ENCODE measurements around the gene PITPNM3.

Gene PITPNM3

DNA sequence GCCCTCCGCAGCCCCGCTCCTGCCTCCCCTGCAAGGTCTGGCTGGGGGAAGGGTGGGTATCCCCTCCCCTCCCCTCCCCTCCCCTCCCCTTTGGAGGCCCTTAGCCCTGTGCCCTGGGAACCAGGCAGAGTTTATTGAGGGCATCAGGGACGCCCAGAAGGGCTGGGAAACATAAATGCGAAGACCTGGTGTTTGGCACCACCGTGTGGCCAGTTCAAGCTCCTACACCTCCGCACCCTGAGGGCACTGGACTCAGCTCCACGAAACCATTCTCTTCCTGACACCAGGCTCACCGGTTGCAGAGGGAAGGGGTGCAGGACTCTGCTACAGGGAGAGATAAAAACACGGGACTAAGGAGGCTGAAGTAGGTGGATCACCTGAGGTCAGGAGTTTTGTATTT is 120.4 kb downstream of the PITPNM3 start:
- DNase-seq, result peak; percentile 83

DNA sequence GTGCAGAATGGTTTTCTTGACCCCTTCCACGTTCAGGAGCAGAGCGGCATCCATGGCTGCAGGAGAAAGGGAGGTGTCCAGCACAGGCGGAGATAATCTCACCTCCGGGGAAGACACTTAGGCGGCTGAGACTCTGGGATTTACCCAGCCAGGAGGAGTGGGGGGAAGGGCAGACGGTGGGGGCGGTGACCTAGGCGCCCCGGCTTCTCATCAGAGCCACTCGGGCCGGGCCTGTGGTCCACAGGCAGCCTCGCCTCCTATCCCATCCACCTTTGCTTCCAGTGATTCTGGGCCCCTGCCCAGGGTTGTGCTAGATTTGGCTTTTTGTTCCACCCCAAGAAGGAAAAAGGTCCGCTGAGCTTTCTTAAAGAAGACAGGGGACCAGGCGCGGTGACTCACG is 121.3 kb downstream of the PITPNM3 start, which contains the start of gene AIPL1:
AIPL1 (minus strand) TSS at position 71 of the 400 bp plus-strand sequence; CDS start at position 54, 17 bp downstream.
- DNase-seq, result no peak

DNA sequence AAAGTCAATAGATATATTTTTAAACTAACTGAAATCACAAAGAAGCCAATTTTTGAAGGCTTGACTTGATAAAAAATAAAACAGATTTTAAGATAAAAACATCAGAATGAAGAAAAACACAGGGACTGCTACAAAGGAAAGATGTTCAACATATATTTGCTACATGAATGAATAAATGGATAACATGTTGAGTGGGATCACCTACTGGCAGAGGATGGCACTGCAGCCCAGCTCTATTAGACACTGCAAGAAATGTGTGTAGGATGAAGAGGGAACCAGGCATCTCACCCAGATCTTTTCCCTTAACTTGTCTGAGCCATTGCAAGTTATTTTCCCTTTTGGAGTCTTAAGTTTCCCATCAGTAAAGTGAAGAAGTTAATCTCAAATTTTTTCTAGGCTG is 125.6 kb downstream of the PITPNM3 start:
- peak; percentile 29 for DNase-seq

DNA sequence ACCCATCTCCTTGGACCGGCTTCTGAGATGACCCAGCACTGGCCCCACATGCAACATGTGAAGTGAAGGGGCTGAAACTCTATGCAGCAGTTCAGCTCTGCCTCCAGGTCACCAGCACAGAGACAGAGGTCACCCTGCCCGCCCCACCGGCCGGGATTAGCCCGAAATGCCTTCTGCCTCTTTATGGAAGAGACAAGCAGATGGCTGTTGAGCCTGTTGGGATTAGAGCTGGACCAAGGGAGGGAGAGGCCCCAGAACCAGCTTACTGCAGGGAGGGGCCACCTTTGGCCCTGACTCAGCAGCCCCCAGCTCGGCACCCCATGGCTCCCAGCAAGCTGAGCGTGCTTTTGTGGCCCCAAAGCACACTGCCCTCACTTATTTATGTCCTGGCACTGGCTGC is 127.1 kb downstream of the PITPNM3 start:
- no peak for DNase-seq

DNA sequence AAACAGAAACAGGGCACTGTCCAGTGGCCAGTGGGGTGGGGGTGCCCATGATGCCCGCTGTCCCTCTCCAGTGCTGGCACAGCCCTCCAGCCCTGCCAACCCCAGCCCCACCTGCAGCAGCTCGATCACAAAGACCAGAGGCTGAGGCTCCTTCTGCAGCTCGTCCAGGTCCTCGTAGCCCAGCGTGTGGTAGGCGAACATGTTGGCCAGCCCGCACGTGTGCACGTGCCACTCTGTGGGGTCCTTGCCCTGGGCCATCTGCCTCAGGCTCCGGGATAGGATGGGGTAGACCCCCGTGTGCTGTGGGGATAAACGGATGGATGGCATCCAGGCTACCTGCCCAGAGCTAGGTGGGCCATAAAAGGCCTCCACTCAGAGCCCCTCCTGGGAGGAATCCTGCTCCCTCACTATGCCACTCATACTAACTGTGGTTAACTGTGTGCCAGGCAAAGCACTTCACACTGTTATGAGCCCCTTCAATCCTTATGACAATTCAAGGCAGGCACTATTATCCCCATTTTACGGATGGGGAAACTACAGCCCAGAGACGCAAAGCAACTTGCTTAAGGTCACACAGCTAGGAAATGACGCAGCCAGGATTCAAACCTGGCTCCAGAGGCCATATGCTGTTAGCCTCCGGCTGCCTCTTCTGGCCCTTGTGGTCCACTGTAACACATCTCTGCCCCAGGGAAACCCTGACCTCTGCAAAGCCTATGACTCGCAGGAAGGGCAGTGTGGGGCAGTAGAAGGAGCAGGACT is 128.0 kb downstream of the PITPNM3 start:
- no peak for DNase-seq

DNA sequence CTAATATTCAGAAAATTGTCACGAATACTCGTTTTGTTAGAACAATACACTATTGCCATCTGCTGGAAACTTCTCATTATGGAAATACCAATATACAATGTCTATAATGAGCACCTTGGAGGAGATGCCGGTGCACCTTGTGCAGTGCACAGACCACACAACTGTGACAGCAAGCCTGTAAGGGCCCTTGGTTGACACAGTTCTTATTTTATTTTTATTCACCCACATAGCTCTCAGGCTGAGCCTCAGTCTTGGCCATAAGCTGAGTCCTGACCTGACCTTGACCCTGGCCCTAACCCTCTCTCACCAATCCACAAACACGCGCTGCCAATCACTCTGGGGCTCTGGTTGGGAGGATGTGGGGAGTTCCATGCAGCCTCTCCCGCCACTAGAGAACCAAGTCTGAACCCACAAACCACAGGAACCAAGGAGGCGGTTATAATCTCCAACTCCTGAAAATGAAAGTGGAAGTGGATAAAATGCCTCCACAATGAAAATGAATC is 129.0 kb downstream of the PITPNM3 start:
- DNase-seq, result peak; percentile 95

DNA sequence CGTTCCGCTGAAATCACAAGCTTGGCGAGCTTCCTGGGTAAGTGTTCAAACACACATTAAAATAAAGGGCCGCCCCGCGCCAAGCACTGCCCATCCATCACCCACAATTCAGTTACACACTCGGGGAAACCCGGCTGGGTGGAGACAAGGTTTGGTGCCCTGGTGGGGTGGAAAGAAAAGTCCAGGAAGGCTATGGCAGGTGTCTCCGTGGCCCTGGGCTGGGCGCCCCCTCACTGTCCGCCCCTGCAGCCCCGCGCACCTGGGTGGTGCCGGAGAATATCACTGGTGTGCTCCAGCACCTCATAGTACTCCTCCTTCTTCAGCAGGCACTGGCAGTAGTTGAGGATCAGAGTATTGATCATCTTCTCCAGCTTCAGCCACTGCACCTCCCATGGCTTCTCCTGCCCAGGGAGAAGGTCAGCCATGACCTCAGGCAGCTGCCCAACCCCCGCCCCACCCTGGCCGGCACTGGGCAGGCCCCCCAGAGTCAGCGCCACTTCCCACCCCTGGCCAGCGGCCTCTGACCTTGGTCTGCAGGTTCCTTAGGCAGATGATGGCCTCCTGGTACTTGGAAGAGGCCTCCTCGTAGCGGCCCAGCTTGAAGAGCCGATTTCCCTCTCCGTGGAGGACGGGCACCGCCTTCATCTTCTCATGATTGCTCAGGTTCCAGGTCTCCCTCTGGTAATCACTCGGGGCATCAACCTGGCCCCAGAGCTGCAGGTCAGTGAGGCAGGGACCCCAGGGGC is 129.8 kb downstream of the PITPNM3 start:
- no peak for DNase-seq

DNA sequence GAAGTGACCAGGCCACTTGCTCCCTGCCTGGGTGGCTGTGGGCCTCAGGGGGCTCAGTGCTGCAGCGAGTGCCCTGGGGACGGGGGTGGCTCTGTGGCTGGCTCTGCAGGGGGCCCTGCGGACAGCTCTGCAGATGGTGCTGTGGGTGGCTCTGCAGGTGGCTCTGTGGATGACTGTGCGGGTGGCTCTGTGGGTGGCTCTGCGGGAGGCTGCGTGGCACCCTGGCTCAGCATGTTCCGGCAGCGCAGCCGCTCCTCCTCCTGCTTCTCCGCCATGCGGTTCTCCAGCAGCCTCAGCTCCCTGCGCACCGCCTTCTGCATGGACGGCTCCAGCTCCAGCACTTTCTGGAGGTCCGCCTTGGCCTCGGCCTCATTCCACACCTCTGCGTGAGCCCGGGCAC is 130.9 kb downstream of the PITPNM3 start:
- no peak for DNase-seq

DNA sequence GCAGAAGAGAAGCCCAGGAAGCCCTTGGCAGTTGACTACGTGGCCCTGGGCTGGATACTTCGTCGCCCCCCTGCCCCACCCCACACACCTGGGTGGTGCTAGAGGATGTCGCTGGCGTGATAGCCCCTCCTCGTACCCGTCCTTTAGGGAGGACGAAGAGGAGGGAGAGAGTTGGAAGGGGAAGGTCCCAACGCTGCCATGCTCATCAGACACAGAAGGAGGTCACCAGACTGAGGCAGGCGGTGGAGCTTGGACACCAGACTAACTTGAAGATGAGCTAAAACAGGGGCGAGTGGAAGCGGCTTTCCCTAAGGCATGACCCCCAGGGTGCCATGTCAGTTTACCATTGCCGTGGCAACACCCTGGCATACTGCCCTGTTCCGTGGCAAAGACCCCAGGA is 132.4 kb downstream of the PITPNM3 start:
- no peak for DNase-seq

DNA sequence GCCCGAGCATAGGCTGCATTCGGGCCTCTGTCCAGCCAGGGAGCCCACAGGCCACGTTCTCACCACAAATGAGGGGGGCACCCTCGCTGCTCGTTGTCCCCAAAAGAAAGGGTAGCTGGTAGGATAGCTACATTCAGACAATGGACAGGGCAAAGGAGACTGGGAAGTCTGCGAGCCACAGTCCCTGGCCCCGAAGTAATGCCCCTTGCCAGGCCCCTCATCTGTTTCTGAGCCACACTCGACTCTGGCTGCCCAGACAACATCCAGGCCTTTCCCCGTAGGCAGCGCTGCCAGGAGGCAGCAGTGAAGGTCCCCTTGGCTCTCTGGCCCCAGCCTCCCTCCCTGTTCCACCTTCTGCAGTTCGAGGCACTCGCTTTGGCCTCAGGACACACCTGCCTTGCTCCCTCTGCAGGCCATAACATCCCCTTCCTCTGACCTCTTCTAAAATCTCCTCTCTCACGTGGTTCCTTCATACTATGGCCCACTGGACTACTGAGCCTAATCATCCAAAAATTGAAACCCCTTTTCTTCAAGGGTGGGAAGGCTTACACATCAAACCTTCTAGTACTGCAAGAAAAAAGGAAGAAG is 133.6 kb downstream of the PITPNM3 start:
- no peak for DNase-seq

DNA sequence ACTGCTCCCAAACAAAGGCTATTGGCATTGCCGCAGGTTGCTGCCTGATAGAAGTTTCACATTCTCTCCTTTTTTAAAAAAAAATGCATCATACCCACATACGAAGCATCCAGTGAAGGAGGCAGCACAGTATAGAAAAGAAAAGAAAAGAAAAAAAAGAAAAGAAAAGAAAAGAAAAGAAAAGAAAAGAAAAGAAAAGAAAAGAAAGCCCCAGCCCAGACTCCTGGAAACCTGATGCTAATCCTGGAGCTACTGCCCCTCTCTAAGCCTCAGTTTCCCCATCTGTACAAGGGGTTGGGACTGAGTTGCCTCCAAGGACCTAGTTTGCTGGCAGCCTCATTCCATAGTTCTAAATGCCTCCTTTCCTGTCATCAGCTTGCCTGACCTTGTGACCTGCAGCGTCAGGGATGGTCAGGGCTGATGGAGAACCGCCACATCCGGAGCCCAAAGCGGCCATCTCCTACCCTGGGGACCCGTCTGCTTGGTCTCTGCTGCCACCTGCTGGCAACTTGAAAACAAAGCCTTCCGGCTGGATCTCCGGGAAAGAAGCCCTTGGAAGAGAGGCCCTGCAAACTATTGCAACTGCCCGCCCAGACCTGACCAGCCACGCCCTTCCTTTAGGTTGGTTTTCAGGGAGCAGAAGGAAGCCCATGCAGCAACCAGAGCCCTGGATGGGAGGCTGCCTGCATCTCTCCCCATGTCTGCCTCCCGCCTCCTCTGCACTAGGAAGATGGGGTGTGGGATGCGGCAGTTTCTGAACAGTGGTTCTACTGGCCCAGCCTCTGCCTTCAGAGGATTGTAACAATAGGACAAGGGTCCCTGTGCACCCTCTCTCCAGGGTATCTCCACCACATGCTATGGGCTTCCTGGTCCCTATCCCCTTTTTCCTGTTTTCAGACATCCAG is 134.4 kb downstream of the PITPNM3 start:
- peak; percentile 92 for DNase-seq

DNA sequence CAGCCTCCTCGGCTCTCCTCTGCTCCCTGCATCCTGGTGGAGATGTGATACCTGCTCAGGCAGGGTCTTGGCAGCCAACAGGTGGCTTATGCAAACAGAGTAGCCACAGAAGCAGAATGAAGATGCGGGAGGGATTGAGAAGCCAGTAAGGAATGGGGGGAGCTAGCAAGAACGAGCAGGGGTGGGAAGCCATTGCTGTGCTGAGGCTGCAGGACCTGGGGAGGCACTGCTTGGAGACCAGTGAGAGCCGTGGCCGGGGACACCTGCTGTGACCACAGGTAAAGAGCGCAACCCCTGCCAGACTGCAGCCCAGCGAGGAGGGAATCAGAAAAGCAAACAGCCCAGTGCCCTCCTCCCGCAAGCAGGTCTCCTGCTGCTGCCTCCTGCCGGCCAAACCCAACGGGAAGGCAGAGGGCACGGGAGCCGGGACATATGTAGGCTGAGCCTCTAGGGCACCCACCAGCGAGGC is 136.1 kb downstream of the PITPNM3 start:
- peak; percentile 21 for DNase-seq

DNA sequence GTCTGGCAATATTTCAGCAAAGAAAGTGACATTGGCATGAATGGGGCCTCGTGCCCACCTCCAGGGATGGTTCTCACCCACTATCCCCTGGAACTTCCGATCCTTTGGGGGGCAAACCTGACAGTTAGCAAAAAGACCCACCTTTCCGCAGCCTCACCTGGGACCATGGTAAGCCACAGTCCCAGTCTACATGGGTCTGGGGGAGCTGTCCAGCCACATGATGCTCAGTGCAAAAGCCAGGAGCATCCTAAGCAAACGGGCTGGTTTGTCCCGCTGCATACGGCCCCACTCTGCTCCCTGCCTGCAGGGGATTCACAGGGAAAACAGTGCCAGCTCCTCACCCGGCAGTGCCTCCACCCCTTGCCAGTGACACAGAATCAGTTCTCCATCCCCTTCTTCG is 140.7 kb downstream of the PITPNM3 start:
- no peak for DNase-seq

DNA sequence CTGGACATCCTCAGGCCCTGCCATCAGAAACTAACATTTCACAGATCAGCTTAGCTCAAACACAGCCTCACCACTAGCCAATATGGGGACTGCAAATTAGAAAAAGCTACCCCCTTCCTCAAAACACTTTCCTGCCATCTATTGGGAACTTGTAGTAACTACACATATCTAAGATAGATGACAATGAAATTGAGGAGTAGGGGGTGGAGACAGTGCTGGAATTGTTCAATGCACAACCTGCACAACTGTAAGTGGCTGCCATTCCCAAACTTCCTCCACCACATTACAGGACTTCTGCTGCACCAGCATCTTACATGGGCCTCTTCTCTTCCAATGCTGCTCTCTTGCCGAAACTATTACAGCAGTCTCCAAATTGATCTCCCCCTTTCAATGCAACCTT is 143.3 kb downstream of the PITPNM3 start:
- DNase-seq, result peak; percentile 70

DNA sequence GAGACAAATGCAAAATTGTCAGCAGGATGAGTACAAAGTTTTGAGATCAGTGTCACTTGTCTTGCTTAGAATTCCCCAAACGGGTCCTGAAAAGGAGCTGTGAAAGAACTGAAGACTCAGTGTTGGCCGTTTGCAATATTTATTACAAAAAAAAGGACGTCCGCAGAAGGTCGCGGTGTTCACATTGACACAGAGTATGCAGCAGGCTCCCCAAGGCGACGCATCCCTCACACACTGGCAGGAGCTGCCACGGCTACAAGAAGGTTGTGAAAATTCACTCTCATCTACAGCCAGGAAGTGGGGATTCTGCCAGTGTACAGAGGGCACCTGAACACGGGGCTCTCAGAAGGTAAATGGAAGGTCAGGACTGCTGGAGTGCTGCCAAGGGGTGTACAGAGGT is 147.6 kb downstream of the PITPNM3 start:
- DNase-seq, result no peak

DNA sequence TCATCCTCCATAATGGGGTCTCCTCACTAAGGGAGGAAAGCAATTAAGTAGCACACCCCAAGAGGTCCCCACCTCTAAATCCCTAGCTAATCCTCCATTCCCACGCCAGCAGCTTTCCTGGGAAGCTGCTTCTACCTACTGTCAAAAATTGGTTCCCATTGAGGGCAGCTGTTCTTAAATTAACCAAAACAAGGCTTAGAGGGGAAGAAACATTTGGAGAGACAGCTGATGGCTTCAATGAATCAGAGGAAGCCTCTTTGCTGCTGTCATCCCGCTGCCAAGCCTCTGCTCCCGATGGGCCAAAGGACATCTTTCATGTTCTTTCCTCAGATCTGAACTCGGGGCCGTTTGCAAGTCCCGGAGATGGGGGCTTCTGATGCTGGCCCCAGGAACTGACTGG is 148.1 kb downstream of the PITPNM3 start:
- DNase-seq, result no peak

DNA sequence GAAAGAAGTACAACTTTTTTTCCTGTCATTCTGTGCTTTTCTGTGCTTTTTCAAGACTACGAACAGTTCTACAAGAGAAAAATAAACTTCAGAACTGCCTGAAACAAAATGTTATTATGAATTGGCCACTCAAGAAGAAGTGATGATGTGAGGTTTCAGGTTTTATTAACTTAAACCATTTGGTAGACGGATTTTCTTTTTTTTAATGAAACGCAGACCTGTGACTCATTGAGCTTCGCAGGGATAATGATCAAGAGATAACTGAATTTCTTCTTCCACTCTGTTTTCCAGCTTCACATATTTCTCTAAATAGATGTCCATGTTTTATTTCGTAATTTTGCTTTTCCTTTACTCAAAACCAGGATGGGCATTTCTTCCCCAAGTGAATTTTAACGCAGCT is 154.1 kb downstream of the PITPNM3 start:
- no peak for DNase-seq

Data from OCI-M1 (cell line).